Stimulated activated naive CD4-positive, alpha-beta T cell (primary cell): Measurements from ENCODE around the gene ATP8B1.
"Not testable (repeated sequence)": the region's sequence is repeated elsewhere in the genome, so short reads cannot be mapped to it uniquely, and the experiment has no call there.

ENCODE experiments used
- DNase-seq, 6 experiments: peaks; one replicate each; lab custom pipeline; 2025; lab: John Stamatoyannopoulos, UW

The ATP8B1 gene

DNA sequence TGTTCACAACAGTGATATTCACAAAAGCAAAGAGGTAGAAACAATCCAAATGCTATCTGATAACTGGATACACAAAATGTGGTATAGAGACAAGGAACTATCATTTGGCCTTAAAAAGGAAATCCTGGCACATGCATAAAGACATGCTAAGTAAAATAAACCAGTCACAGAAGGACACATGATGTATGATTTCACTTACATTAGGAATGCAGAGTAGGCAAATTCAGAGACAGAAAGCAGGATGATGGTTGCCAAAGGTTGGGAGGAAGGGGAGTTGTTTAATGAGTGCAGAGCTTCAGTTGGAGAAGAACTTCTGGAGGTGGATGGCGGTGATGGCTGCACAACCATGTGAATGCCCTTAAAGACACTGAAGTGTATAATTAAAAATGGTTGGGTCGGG lies 38.1 kb downstream of the ATP8B1 start:
- no peak for DNase-seq

DNA sequence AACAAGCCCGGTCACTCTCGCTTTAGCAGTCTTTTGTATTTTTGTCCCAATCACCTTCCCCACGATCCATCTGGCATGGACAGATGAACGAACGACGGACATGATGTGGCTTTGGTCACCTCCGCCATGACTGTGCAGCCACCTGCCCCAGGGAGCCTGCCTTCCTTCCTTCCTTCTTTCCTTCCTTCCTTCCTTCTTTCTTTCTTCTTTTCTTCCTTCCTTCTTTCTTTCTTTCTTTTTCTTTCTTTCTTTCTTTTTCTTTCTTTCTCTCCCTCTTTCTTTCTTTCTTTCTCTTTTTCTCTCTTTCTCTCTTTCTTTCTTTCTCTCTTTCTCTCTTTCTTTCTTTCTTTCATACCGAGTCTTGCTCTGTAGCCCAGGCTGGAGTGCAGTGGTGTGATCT lies 39.0 kb downstream of the ATP8B1 start:
- DNase-seq = no peak

DNA sequence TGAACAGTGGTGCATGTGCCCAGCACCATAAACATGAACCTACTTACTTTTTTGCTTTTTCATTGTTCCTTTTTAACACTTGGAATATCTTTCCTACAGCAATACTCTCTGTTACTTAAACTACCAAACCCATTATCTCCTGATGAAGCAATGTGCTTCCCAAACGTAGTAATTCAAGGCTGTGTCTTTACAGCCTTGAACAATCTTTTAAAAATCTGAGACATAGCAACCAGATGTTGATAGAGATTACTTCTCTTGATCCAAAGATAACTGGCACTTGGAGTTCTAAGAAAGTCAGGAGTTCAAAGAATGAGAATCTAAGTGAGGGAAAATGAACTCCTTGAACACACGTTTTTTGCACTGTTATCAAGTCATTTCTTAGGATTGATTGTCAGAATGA lies 40.4 kb downstream of the ATP8B1 start:
- DNase-seq = no peak

DNA sequence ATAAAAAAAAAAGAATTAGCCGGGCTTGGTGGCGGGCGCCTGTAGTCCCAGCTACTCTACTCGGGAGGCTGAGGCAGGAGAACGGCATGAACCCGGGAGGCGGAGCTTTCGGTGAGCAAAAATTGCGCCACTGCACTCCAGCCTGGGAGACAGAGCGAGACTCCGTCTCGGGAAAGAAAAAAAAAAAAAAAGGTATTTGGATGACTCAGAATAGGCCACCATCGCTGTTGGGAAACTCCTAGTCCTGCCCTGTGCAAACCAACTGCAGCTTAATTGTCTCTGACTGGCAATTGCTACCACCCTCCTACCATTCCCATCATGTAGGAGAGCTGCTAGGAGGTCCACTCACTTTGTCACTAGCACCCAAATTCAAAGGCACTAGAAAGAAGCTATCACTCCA lies 43.5 kb downstream of the ATP8B1 start:
- no peak for DNase-seq

DNA sequence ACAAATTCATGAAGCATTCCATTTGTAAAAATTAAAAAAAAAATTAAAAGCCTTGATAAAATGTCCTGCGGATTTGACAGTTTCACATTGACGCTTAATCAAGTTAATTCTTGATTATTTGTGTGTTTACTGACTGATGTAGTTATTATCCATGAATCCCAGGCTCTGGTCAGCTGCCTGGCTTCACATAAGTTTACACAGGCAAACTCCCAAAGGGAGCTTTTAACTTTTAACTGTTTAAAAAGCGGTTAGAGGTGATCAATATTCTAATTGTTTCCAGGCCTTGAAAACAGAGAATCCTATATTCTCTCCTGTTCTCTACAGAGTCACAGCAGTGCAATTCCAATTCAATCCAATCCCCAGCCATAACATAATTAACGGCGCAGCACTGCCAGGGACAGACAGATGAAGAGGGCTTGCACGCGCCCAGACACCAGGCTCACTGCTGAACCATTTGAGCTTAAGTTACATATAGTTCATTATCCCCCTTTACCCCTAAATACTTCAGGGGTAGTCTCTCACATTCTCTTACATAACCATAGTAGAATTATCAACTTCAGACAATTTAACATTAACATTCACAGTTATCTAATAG lies 47.5 kb downstream of the ATP8B1 start:
- DNase-seq = no peak

DNA sequence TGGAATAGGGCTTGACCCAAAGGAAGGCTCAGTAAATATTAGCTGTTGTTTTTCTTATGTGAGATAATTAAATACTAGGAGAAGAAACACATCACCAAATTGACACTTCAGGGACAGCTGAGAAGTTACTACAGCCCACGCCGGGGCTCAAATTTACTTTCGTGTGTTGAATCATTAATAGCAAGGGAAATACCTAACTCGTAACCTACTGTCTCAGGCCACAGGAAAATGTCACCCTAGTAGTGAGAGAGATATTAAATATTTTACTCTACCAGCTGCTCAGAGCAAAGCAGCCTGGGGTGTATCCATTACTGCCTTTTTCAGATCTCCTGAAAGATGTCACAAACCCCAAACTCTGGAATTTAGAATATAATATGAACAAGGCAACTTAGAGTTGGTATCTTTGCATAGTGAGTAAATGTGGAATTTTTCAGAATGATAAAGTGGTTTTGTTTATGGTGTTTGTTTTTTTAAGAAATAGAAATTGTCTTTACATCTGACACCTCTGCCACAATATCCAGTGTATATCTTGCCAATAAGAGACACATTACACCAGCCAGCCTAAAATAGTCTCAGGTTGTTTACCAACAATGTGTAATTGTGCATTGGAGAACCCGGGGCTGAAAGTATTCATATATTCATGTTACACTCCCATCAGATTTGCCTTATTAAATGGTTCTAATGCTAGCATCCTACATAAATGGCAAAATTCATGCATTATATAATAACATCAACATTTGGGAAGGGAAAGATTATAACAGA lies 48.4 kb downstream of the ATP8B1 start:
- no peak for DNase-seq

DNA sequence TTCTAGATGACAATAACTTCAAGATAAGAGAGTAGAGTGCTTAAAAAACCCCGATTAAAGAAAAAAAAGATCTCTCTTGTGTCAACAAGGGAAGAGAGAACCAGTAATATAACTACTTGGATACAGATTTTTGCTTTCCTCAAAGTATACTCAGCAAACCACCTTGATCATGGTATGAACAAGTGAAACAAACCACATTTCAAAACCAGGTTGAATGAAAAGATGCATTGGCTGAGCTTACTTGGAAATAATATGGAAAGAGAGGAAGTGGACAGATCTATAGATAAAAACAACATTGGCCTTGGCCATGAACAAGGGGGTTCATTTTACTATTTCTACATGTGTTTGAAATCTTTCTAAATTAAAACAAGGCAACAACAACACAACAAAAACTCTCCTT lies 50.1 kb downstream of the ATP8B1 start:
- DNase-seq = no peak

DNA sequence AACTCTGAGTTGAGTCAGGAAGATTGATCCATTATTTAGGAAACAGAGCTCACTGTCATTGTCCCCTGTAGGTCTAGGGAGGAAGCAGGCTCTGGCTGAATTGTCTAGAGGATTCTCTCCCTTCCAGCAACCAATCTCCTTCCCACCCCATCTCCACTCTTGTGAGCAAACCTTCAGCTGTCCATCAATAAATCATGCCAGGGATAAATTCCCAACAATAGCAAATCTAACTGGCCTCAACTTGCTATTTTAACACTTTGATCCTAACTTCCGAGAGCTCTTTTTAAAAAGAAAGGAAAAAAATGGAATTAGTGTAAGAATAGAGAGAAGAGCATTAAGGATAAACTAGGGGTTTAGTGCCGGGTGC lies 53.5 kb downstream of the ATP8B1 start:
- no peak for DNase-seq

DNA sequence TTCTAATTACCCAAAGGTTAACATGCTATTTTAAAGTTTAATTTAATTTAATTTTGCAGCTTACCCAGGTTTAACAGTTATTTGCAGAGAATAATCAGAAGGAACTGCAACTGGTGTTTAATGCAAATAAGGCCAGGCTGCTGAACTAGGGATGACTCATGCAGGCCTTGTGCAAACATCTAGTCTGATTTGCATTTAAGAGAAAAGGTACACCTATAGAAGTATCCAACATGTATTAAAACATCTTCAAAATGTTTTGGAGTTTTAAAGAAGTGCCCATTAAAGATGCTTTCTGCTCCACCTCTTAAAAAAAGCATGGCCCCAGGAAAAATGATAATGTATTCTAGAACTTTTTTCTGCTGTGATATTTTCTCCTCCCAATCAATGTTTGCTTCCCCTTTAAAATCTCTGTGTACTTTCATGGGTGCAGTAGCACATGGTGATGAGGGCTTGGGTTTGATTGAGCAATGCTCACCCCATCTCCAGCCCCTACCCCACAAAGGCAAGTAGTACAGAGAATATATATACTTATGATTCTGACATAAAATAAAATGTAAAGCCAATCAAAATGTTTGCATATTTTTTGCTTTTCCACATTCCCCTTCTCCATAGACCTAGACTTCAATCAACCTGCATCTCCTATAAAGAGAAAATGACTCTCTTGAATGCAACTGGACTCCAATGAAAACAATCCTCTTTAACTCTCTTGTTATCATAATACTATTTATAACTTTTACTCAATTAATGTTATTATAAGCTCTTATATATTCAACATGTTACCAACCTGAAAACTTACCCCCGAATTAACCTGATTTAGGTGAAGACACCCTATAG lies 54.1 kb downstream of the ATP8B1 start:
- no peak for DNase-seq

DNA sequence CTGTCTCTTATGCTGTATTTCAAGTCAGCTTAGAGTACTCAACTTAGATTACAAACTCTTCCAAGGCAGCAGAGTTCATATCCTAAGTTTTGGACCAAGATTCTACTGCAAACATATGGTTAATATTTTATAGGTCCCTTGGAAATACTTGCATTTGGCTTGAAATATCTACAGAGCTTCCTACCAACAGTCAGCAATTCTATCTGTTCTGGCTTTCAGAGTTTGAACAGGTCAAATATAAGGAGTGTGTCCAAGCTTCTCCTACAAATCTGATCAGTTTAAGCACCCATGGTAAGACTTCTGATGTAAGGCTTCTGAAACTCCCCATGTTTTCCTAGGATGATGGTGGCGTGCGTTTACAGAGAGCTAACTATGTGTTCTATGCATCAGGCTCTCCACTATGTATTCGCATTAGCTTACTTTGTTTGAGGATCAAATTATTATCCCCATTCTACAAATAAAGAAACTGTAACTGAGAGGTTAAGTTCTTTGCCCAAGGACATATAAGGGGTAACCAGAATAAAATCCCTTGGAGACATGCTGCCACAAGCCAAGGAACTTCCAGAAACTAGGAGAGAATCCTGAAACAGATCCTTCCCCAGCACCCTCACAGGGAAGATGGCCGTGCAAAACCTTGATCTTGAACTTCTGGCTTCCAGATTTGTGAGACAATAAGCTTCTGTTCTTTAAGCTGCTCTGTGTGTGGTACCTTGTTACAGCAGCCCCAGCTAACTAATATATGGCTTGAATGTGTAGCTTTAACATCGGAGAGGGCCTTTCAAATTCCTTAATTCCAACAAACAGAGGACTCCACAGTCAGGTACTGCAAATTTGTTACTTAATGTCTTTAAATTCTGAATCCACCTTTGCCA lies 55.1 kb downstream of the ATP8B1 start:
- no peak for DNase-seq

DNA sequence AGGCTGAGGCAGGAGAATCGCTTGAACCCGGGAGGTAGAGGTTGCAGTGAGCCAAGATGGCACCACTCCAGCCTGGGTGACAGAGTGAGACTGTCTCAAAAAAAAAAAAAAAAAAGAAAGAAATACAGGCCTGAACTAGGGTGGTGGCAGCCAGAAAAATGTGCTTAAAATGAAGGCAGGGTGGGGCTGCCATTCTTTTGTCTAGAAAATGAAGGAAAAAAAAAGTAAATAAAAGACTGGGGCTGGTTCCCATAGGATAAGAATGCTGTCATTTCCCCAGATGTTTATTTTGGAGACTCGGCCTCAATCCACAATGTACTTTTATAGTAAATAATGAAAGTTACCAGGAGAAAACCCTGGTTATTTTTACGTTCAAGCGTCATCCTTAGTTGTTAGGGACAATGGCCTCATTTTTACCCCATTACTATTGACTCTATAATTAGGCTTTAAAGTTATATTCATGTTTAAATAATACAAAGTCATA lies 58.9 kb downstream of the ATP8B1 start:
- DNase-seq = no peak

DNA sequence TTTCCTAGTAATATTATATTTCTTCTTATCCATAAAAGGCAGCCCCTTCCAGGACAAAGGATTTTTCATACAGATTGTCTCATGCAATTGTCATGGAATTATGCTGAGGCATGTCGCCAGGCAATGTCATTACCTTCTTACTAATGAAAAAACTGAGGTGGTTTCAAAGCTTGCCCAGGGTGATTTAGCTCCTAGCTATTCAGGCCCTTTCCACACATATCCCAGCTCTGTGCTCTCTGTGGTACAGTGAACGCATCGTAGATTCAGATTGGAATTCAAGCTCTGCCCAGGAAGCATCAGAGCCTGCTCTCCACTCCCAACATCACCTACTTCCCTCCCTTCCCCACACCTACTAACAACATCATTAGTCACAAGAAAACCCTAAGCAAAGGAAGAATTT lies 60.1 kb downstream of the ATP8B1 start:
- no peak for DNase-seq

DNA sequence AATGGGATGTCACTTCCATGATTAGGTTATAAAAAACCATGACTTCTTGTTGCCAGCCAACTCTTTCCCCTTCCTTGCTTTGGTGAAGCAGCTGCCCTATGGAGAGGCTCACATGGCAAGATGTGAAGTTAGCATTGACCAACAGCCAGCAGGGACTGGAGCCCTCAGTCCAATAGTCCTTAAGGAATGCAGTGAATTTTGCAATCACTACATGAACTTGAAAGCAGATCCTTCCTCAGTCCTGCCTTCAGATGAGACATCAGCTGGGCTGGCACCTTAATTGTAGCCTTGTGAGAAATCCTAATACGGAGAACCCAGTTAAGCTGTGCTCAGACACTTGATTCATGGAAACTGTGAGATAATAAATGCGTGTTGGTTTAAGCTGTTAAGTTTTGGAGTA lies 61.8 kb downstream of the ATP8B1 start:
- DNase-seq = no peak

DNA sequence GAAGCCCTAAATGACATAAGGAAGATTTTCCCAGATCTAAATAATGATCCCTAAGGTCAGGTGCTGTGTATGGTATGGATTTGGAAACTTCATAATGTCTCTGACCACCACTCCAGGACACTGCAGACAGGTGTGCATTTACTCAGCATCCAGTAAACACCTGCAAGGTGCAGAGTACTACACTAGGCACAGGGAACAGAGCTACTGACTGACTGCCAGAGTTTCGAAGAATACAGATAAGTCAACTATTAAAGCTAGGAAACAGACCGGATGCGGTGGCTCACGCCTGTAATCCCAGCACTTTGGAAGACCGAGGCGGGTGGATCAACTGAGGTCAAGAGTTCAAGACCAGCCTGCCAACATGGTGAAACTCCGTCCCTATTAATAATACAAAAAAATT lies 65.0 kb downstream of the ATP8B1 start:
- no peak for DNase-seq

DNA sequence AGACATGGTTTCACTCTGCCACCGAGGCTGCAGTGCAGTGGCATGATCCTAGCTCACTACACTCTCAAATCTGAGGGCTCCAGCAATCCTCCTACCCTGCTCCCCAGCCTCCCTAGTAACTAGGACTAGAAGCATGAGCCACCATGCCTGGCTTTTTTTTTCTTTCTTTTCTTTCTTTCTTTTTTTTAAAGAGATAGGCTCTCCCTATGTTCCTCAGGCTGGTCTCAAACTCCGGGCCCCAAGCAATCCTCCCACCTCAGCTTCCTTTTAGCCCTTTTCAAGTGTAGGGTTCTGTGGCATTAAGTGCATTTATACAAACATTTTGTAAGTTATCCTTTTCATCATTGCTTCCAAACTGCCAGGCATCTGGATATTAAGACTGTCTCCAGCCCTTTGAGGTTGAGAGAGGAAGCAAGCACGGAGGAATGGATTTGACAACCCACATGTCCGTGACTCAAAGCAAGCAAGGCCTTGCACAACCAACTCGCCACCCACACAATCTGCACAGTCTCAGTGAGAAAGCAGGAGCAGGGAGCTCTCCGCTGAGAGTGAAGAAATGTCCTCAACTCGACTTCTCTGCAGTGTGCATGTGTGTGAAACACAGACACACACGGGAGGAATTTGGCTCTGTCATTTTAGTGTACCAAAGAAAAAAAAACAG lies 65.6 kb downstream of the ATP8B1 start:
- DNase-seq = no peak

DNA sequence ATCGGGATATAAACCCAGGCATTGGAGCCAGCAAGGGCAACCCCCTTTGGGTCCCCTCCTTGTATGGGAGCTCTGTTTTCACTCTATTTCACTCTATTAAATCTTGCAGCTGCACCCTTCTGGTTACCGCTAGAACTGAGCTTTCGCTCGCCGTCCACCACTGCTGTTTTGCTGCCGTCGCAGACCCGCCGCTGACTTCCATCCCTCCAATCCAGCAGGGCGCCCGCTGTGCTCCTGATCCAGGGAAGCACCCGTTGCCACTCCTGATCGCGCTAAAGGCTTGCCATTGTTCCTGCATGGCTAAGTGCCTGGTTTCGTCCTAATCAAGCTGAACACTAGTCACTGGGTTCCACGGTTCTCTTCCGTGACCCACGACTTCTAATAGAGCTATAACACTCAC lies 68.1 kb downstream of the ATP8B1 start:
- DNase-seq = not testable (repeated sequence)

DNA sequence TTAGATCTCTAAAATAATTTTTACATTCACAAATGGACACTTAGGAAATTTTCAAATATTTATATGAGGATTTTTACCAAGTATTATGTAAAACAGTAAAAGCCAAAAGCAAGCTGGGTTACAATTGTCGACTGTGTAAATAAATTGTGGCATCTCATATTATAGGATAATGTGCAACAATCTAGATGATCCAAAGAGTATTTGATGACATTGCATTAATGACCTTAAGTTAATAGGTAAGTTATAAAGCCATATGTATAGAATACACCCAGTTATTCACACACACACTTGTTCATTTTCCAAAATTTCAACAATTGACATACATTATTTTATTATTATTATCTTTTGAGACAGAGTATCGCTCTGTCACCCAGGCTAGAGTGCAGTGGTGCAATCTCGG lies 69.3 kb downstream of the ATP8B1 start:
- no peak for DNase-seq

DNA sequence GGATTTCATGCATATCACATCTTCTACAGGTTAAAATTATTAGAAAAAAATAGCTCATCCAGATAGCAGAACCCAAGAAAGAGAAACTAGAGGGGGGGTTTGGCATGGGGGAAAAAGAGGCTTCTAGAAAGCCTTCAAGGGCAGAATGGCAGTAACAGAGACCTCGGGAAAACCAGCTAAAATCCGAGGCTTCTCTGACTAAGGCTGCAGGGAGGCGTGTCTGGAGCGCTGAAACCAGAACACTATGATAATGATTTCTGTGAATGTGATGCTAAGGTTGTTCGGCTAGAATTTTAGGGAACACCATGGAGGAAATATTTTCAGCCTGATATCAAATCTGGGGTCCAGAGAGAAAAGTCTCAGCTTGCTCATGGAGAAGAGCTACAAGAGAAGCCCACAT lies 73.0 kb downstream of the ATP8B1 start:
- no peak for DNase-seq

DNA sequence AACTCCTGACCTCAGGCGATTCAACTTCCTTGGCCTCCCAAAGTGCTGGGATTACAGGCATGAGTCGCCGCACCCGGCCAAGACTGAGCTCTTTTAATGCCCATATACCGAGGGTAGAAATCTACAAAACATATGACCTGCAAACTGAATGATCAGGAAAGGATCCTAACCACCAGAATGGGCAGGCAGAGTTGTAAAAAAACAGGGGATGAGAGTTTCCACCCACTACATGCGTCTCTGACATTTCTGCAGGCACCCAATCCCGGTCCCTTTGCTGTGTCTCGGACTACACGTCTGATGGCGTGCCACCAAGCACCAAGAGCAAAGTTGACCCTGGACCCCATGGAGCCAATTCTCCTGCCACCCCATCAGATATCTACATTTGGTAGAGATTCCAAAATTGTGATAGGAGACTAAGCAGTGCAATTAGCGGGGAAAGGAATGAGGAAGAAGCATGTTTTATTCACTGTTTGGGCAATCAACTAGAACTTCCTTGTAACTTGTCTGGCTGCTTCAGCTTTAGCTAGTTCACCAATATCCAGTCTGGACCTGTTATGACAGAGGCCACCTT lies 74.1 kb downstream of the ATP8B1 start:
- DNase-seq = no peak

DNA sequence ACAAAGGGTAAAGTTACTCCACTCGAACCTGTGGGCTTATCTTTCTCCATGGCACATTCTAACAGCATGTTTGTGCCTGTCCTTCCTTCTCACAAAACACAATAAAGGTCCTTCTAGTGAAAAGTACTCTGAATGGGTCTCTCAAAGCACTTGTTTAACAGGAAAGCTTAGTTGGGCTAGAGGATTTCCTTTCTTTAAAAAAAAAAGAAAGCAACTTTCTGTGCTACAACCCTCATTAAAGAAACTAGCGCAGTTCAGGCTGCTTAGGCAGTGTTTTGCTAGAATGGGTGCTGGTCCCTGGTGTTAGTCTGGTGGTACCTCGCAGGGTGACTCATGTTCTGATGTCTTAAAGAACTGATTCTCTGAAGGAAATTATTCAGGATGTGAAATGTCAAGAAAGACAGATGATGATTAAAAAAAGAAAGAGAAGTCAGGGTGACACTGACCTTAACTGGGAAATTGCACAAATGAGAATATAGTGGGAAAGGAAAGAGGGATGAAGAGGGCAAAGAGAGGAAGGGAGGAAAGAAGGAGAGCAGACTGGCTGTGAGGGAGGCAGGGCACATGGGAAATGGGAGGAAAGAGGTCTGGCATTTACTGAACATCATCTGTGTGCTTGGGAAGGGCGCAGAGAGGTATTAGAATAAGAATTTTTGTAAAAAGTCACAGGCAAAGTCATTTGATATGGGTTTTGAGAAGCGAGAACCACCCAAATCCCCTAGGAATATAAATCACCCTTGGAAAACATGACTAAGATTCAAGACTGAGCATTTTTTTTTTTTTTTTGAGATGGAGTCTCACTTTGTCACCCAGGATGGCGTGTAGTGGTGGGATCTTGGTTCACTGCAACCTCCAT lies 74.9 kb downstream of the ATP8B1 start:
- DNase-seq = no peak
